Smooth muscle cell (in vitro differentiated cells): ENCODE measurements around the gene NEGR1. TPM values are rescaled to one million over a fixed set of nuclear protein-coding genes. Genes with fewer than 3 reads are reported as not detected.

Source experiments
- DNase-seq: peaks from one replicate; lab custom pipeline; 2025; ENCODE audit not compliant: unreplicated experiment; lab: John Stamatoyannopoulos, UW
- H2AFZ ChIP-seq: fragments of 200-600 bp; sonication (generic); 2 replicates; pipeline ENCODE4 v1.6.0; 2016; ENCODE audit warnings: antibody characterized with exemption, low read depth, mild to moderate bottlenecking
- H3F3A ChIP-seq: fragments of 200-600 bp; sonication (generic); 2 replicates; pipeline ENCODE4 v1.6.0; 2017; ENCODE audit warnings: antibody characterized with exemption, low read depth
- H3K27ac ChIP-seq: fragments of 200-600 bp; sonication (generic); 2 replicates; pipeline ENCODE4 v1.5.1; 2016; ENCODE audit warnings: low read depth, mild to moderate bottlenecking
- H3K27me3 ChIP-seq: fragments of 200-600 bp; sonication (generic); 2 replicates; pipeline ENCODE4 v1.6.1; 2016; ENCODE audit warnings: low read depth, mild to moderate bottlenecking
- H3K36me3 ChIP-seq: fragments of 200-600 bp; sonication (generic); 2 replicates; pipeline ENCODE4 v1.5.1; 2016; ENCODE audit warnings: low read depth
- H3K4me1 ChIP-seq: fragments of 200-600 bp; sonication (generic); 2 replicates; pipeline ENCODE4 v1.5.1; 2016; ENCODE audit warnings: low read depth
- H3K4me2 ChIP-seq: fragments of 200-600 bp; sonication (generic); 2 replicates; pipeline ENCODE4 v1.6.0; 2016; ENCODE audit warnings: mild to moderate bottlenecking
- H3K4me3 ChIP-seq: fragments of 200-600 bp; sonication (generic); 2 replicates; pipeline ENCODE4 v1.5.1; 2016; ENCODE audit warnings: mild to moderate bottlenecking
- H3K79me2 ChIP-seq: fragments of 200-600 bp; sonication (generic); 2 replicates; pipeline ENCODE4 v1.6.0; 2016; ENCODE audit warnings: low read depth, mild to moderate bottlenecking
- H3K9ac ChIP-seq: fragments of 200-600 bp; sonication (generic); 2 replicates; pipeline ENCODE4 v1.6.0; 2016; ENCODE audit warnings: low read depth
- H3K9me3 ChIP-seq: fragments of 200-600 bp; sonication (generic); replicated peaks from 2 replicates; pipeline ENCODE4 v1.5.1; 2016; ENCODE audit warnings: low read depth
- H4K20me1 ChIP-seq: fragments of 200-600 bp; sonication (generic); 2 replicates; pipeline ENCODE4 v1.6.0; 2016; ENCODE audit warnings: low read depth
- CTCF ChIP-seq: fragments of 200-600 bp; sonication (generic); IDR thresholded peaks from 2 replicates; pipeline ENCODE4 v1.5.1; 2017; ENCODE audit warnings: borderline replicate concordance, mild to moderate bottlenecking, antibody characterized with exemption; ENCODE audit not compliant: insufficient read depth, poor library complexity, severe bottlenecking
- WGBS: methylation state at CpG from one replicate; pipeline ENCODE4 v1.1.7; 2016; ENCODE audit warnings: low lambda C conversion rate; 5-methylcytosine and 5-hydroxymethylcytosine counted together
- polyA plus RNA-seq: library from polyadenylated mRNA; unstranded; fragments of >200 nt; fragmentation: Nextera tagmentation; extraction: Ambion mirVana; gene quantifications from 2 replicates; pipeline ENCODE4 v1.2.1, GENCODE V29; 2016
- total RNA-seq: library from RNA; depleted of rRNA; stranded (reverse); fragments of >200 nt; gene quantifications from 2 replicates; pipeline ENCODE4 v1.2.3, GENCODE V29; 2014

NEGR1 gene
- total and polyA plus RNA-seq, 2 experiments from 2014 or later, result 0.02 to 0.09 TPM

DNA sequence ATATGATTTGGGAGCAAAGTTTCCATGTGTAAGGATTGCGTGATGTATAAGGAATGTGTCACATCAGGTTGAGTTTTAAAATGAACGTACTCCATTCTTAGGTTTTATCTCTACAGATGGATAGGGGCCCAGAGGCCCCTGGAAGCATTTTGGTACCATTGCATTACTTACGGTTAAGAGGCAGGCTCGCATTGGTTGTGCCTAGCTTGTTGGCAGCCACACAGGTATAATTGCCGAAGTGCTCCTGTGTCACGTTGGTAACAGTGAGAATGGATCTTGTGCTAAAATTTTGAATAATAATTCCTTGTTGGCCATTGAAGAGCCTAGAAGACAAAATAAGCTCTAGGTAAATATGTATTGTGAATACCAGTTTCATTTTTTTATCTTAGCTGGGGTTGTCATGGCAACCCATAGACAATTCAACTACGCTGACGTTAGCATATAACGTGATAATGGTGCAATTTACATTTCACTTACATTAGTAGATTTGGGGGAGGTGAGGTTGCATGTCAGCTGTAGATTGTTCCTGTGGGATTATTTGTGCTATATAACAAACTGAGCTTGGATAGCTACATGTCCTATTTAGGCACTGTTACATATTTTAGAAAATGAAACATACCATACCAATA is 689.6 kb downstream of the NEGR1 start:
- Histone ChIP-seq H3K36me3 (no peaks in the 10 kb centered on the region), H3K4me1 (no peaks in the 10 kb centered on the region), H3K9ac (no peak overlapping the region), H3K4me2 (no peak overlapping the region), H3K4me3 (no peak overlapping the region), H4K20me1 (no peaks in the 10 kb centered on the region), H3K27ac (no peak overlapping the region), H3K79me2 (no peaks in the 10 kb centered on the region), H2AFZ (no peak overlapping the region), H3F3A (no peaks in the 10 kb centered on the region), H3K9me3 (no peaks in the 10 kb centered on the region), H3K27me3 (no peaks in the 10 kb centered on the region)
- DNase-seq, result no peak
- TF ChIP-seq CTCF, result no peak
- WGBS, result 67% methylated on average over 9 of the region's 9 CpGs

- 58% methylated on average over 2 of the region's 2 CpGs for WGBS
- no peak for DNase-seq
- H3K4me3 ChIP-seq, result no peak overlapping the region
Measured at GRCh38 chr1:71589005-71589404, 693.3 kb downstream of the NEGR1 start.

GRCh38 chr1:71587961-71588360 is 694.4 kb downstream of the NEGR1 start:
- no peaks in the 10 kb centered on the region for H3F3A ChIP-seq
- H3K79me2 ChIP-seq, result no peaks in the 10 kb centered on the region
- WGBS, result 71% methylated on average over 3 of the region's 3 CpGs
- no peaks in the 10 kb centered on the region for H3K36me3 ChIP-seq
- peak; percentile 43 for TF ChIP-seq CTCF
- no peak overlapping the region for H2AFZ ChIP-seq
- no peak overlapping the region for H3K4me2 ChIP-seq
- no peaks in the 10 kb centered on the region for H3K4me1 ChIP-seq
- no peaks in the 10 kb centered on the region for H3K27me3 ChIP-seq
- no peak for DNase-seq
- no peak overlapping the region for H3K27ac ChIP-seq
- no peaks in the 10 kb centered on the region for H3K9me3 ChIP-seq
- no peaks in the 10 kb centered on the region for H4K20me1 ChIP-seq
- H3K4me3 ChIP-seq, result no peak overlapping the region
- no peak overlapping the region for H3K9ac ChIP-seq

More at GRCh38 chr1:71589005-71589404, 693.3 kb downstream of the NEGR1 start:
- H3K4me1 ChIP-seq, result no peaks in the 10 kb centered on the region
- no peak overlapping the region for H3K27ac ChIP-seq
- H3K9ac ChIP-seq, result no peak overlapping the region
- no peak for TF ChIP-seq CTCF
- no peaks in the 10 kb centered on the region for H3K27me3 ChIP-seq
- no peaks in the 10 kb centered on the region for H4K20me1 ChIP-seq
- H3K9me3 ChIP-seq, result no peaks in the 10 kb centered on the region
- no peaks in the 10 kb centered on the region for H3K79me2 ChIP-seq
- no peak overlapping the region for H3K4me2 ChIP-seq
- no peak overlapping the region for H2AFZ ChIP-seq
- H3K36me3 ChIP-seq, result no peaks in the 10 kb centered on the region
- no peaks in the 10 kb centered on the region for H3F3A ChIP-seq

- Histone ChIP-seq H4K20me1 (no peaks in the 10 kb centered on the region), H3K9ac (no peak overlapping the region), H2AFZ (no peak overlapping the region), H3K4me3 (no peak overlapping the region), H3K4me1 (no peaks in the 10 kb centered on the region), H3F3A (no peaks in the 10 kb centered on the region), H3K36me3 (no peaks in the 10 kb centered on the region), H3K4me2 (no peak overlapping the region), H3K27me3 (no peaks in the 10 kb centered on the region), H3K27ac (no peak overlapping the region), H3K9me3 (no peaks in the 10 kb centered on the region), H3K79me2 (no peaks in the 10 kb centered on the region)
- no peak for DNase-seq
- no peak for TF ChIP-seq CTCF
- WGBS, result 68% methylated on average over 3 of the region's 3 CpGs
Measured at GRCh38 chr1:71586030-71586429, 696.3 kb downstream of the NEGR1 start.
